GM19238 (cell line): Measurements from ENCODE around the gene MOCOS.
A peak's percentile ranks its signal among the peaks of the same experiment; 100 is the strongest.

Experiments
- DNase-seq: peaks from one replicate; pipeline ENCODE4 v3.0.0; 2011; ENCODE audit warnings: low spot score; ENCODE audit not compliant: insufficient read length

Gene MOCOS

GRCh38 chr18:36265015-36265414 lies 77.7 kb downstream of the MOCOS start:
- DNase-seq = no peak

GRCh38 chr18:36269157-36269556 lies 81.9 kb downstream of the MOCOS start:
- DNase-seq = no peak

GRCh38 chr18:36271153-36271552 lies 83.9 kb downstream of the MOCOS start:
- DNase-seq = no peak

DNA sequence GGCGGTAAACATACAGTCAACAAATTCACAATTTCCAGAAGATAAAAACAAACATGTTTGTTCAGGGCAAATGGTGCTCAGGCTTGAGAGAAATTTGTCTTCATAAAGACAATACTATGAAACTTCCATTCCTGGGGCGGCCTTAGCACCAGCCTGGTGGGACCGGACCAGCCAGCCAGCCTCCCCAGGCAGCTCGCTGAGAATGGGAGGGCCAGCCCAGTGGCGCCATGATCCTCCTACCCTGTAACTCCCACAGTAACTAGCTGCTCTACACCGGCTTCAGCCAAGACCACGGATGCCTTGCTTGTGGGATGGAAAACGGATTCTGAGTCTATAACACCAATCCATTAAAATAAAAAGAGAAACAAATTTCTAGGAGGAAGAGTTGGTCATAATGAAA lies 86.0 kb downstream of the MOCOS start:
- no peak for DNase-seq

DNA sequence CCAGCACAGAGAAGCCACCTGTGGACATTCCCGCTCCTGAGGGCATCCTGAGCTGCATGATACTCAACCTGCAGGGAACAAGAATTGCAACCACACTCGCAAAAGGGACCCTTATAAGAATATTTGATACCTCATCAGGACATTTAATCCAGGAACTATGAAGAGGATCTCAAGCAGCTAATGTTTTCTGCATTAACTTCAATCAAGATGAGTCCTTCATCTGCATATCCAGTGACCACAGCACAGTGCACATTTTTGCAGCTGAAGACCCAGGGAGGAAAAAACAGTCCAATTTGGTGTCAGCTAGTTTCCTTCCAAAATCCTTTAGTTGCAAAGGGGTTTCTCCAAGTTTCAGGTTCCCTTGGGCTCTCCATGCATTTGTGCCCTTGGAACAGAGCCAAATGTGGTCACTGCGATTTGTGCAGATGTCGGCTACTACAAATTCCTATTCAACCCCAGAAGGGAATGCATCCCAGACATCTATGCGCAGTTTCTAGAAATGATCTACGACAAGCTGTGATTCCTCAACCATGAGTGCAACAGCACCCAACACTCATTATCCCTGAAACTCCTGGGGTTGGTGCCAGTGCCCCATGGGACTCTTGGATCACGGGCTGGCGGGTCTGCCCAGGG lies 86.9 kb downstream of the MOCOS start:
- no peak for DNase-seq

DNA sequence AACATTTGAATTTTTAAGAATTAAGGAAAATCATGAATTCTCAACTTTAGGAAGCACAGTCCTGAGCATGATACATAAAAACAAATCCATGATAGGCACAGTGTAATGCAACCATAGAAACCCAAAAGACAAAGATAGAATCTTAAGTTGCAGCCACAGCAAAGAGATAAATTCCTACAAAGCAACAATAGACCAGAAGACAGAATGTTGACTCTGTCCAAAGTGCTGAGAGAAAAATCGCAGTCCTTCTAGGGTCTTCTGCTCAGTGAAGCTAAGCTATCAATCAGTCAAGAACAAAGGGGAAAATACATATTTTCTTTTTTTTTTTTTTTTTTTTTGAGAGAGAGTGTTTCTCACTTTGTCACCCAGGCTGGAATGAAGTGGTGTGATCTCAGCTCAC lies 88.3 kb downstream of the MOCOS start:
- DNase-seq = no peak

DNA sequence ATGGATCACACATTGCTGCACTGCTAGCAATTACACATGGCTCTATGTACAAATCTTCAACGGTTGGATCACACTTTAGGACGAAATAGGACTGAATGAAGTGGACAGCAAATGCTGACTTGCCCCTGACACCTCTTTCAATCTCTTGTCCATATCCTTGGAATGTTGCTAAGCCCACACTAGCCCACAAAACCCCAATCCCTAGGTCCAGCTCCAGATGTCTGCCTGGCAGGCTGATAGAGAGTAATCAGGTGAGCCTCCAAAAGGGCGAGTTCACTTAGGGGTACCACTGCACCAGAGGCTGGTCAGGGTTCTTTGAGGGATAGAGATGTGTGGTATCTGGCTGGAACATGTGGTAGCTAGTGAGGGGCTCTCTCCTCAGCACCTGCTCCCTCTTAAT lies 91.7 kb downstream of the MOCOS start:
- DNase-seq = no peak

DNA sequence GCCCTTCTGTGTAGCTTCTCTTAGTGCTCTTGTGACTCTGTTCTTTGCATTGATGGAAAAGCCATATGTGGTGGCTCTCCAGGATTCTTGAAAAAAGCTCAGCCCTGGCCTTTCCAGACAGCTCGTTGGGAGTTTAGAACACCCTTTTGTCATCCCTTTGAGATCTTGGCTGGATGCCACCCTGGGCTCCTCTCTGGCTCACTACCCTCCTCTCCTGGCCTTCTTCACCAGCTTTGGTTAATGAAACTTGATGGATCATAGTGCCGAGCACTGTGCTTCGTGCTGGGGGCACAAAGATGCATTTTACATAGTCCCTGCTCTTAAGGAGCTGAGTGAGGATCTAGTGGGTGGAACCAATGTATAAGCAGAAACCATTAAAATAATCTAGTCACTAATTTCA lies 94.6 kb downstream of the MOCOS start:
- DNase-seq = no peak

GRCh38 chr18:36283448-36283847 lies 96.2 kb downstream of the MOCOS start:
- DNase-seq = no peak

DNA sequence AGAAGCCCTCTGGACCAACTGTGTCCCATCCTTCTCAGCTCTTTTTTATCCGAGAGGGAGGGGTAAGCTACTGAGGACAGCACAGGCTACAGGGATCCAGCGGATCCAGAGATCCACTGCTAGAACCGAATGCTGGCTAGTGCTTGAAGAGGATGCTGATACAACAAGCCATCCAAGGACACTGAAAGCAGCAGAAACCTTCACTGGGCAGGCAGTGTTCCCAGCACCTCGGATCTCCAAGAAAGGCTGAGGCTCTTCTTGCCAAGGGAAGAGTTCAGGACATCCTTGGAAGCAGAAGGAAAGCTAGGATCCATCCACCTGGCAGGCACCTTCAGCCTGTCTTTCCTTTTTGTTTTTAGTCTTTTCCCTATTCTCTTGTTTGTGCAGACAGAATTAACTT lies 97.0 kb downstream of the MOCOS start:
- DNase-seq = no peak

DNA sequence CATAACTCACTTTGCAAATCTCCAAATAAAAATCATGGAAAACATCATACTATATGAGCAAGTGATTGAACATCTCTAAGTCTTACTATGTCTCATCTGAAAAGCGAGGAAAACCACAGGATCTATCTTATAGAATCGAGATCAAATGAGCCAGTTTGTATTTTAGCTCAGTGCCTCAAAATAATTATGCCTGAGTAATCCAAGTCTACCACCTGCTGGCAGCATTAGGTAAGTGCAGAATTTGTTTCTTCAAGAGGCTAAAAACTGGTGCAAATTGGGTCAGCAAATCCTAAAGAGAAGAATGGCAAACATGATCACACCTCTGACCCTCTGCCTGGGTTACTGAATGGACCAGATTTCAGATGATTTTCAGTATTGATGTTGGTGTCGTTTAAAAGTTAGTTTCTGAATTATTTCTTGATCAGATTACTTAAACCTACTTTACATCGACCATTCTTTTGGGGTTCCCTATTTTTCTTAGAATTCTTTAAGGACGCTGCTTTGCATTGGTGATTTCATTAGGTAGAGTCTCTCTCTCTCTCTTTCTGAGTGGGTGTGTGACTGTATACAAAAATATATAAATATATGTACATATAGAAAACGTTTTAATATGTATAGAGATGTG lies 97.5 kb downstream of the MOCOS start:
- peak; percentile 13 for DNase-seq

- no peak for DNase-seq
Measured at GRCh38 chr18:36287653-36288052, 100.4 kb downstream of the MOCOS start.

DNA sequence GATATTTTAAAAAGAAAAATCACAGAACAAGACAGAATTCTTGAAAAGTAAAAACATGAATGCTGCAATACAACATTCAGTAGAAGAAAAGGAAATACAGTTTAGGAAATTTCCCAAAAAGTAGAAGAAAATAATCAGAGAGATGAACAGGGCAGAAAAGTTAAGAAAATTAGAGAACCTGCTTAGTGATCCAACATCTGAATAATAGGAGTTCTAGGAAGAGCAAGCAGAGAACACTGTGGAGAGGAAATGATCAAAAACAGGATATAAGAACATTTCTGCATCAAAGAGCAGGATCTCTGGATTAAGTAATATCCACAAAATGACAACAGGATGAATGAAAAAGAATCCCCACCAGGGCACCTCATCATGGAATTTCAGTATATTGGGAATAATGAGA lies 101.4 kb downstream of the MOCOS start:
- no peak for DNase-seq

- no peak for DNase-seq
Measured at GRCh38 chr18:36294031-36294430, 106.7 kb downstream of the MOCOS start.

- DNase-seq = no peak
Measured at GRCh38 chr18:36295214-36295613, 107.9 kb downstream of the MOCOS start.

GRCh38 chr18:36295880-36296301 lies 108.6 kb downstream of the MOCOS start:
- no peak for DNase-seq

DNA sequence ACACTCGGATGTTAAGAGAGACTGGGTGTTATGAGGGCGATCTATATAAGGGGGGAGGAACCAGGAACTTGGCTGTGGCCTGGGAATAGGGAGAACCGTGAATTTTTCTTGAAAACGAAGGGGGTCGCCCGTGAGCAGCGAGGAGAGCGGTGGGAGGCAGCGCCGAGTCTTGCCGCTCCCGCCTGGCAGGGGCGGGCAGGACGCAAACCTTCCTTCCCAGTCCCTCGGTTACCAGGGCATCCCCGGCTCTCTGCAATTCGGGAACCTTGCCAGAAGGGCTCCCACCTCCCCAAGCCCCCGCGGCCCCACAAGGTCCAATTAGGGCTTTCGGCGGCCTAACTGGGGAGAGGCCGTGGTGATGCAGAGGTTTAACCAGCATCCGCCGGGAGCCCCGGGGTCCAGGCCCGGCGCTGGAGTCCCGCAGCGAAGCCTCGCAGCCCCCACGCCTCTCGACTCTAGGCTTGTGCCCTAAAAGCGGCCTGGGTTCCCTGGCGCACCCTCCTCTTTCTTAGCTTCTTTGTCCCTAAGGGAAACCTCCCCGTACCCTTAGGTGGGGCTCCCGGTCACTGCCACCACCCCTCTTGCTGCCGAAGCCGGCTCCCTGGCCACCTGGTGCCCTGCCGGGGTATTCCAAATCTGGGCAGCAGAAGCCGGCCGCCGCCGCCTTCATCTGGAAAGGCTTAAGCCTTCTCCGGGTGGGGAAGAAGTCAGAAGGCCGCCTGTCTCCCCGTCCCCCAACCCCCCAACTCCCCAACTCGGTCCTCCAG lies 109.5 kb downstream of the MOCOS start:
- peak; percentile 18 for DNase-seq

GRCh38 chr18:36297417-36298125 lies 110.3 kb downstream of the MOCOS start, which contains the start of gene FHOD3:
TSS of gene FHOD3 (plus strand) at chr18:36297713. CDS start at chr18:36297836, 123 bp downstream.
- peak; percentile 48 for DNase-seq

GRCh38 chr18:36298126-36298741 lies 110.9 kb downstream of the MOCOS start:
- DNase-seq = peak; percentile 13

DNA sequence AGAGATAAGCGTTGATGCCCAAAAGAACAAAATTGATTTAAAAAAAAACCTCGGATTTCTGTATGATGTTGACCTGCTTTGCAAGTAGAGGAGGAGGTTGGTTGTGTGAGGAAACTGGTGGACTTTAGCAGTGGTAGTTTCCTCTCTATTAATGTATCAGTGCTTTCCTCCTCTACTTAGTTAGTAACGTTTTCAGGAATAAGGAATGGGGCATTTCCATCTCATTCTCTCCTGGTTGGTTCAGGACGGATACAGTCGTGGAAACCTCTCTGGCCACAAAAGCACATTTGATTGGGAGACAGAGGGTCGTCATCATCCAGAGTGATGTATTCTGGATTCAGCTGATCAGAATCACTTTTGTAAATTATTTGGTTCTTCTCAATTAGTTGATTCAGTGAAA lies 111.7 kb downstream of the MOCOS start:
- DNase-seq = no peak

DNA sequence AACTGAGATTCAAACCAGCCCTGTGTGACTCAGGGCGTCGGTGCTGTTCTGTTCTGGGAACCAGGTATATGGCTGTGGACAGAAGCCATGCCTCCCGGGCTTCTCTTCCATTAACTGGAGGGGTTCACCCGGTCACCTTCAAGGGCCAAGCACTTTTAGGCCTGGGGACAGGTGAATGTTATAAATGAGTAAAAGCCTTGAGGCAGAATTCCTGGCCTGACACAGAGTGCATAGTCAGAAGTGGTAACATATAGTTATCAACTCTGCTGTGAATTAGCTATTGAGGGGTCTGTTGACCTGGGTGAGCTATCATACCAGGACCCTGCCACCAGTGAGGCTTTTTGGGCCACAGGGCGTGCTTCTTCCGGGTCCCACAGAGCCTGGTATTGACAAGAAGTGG lies 112.9 kb downstream of the MOCOS start:
- DNase-seq = no peak
